Measurements from ENCODE around the gene MOB1B.

MOB1B gene

DNA sequence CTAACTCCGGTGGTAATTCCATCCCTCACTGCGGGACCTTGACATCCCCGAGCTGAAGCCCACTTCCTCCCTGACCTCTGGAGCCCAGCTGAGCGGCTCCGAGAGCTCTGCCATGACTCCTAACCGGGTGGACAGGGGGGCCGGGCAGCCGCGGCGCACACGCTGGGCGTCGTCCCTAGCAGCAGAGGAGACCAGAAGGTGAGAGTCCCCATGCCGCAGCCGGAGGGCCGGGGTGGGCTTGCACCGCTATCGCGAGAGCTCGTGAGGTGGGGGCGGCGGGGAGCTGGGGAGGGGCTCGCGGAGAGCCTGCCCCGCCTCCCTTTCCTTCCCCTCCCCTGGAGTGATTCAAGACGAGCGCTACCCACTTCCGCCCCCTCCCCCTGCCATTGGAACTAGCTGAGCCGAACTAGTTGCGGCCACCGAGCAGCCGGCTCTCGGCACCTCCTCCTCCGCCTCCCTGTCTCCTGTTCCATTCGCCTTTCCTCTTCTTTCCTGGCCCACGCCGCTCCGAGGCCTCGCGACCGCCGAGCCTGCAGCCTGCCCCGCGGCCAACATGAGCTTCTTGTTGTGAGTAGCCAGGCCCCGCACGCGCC lies at the start of gene MOB1B:
Gene MOB1B, plus strand, starts transcription at position 386 of the 593 bp plus-strand sequence. Its CDS starts 168 bp downstream, at position 554.
- peak; percentile 94 for DNase-seq (ENCODE audit: low spot score)
- TF ChIP-seq, protein P1, sequence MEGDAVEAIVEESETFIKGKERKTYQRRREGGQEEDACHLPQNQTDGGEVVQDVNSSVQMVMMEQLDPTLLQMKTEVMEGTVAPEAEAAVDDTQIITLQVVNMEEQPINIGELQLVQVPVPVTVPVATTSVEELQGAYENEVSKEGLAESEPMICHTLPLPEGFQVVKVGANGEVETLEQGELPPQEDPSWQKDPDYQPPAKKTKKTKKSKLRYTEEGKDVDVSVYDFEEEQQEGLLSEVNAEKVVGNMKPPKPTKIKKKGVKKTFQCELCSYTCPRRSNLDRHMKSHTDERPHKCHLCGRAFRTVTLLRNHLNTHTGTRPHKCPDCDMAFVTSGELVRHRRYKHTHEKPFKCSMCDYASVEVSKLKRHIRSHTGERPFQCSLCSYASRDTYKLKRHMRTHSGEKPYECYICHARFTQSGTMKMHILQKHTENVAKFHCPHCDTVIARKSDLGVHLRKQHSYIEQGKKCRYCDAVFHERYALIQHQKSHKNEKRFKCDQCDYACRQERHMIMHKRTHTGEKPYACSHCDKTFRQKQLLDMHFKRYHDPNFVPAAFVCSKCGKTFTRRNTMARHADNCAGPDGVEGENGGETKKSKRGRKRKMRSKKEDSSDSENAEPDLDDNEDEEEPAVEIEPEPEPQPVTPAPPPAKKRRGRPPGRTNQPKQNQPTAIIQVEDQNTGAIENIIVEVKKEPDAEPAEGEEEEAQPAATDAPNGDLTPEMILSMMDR (IDR thresholded peaks at IDR 0.05; ENCODE audit: extremely low read depth, missing control alignments), result no peak

GRCh38 chr4:70855464-70855863 lies 46.7 kb upstream of the MOB1B start:
- DNase-seq (ENCODE audit: low spot score), result no peak
- TF ChIP-seq, protein P1 (IDR thresholded peaks at IDR 0.05; ENCODE audit: extremely low read depth, missing control alignments), result no peak

GRCh38 chr4:70858454-70858853 lies 43.7 kb upstream of the MOB1B start:
- no peak for DNase-seq (ENCODE audit: low spot score)
- TF ChIP-seq, protein P1 (IDR thresholded peaks at IDR 0.05; ENCODE audit: extremely low read depth, missing control alignments), result no peak

GRCh38 chr4:70859066-70859465 lies 43.1 kb upstream of the MOB1B start:
- no peak for DNase-seq (ENCODE audit: low spot score)
- TF ChIP-seq, protein P1 (IDR thresholded peaks at IDR 0.05; ENCODE audit: extremely low read depth, missing control alignments), result no peak

- DNase-seq (ENCODE audit: low spot score), result peak; percentile 28
- TF ChIP-seq, protein P1 (IDR thresholded peaks at IDR 0.05; ENCODE audit: extremely low read depth, missing control alignments), result no peak
Observed at GRCh38 chr4:70863099-70863790, 38.9 kb upstream of the MOB1B start.

DNA sequence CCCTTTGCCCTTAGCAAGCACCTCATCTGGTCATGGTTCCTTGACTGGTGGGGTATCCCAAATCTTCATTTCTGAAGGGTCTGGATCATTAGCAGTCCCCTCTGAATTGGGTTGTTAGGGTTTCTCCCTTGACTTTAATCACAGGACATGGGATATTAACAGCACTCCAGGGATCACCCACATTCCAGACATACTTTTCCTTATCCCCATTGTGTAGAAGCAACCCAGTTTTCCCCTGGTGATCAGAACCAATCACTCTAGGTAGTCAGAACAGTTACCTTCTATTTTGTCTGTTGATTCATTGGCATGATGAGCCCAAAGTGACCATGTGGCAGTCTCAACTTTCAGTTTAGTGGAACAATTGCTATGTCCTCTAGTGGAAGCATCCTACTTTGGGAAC lies 33.4 kb upstream of the MOB1B start:
- TF ChIP-seq, protein P1 (IDR thresholded peaks at IDR 0.05; ENCODE audit: extremely low read depth, missing control alignments), result no peak
- DNase-seq (ENCODE audit: low spot score), result no peak

- TF ChIP-seq, protein P1 (IDR thresholded peaks at IDR 0.05; ENCODE audit: extremely low read depth, missing control alignments), result no peak
- DNase-seq (ENCODE audit: low spot score), result no peak
Observed at GRCh38 chr4:70873216-70873615, 29.0 kb upstream of the MOB1B start.

Measured in GM20000 (cell line).